MM.1S (cell line): ENCODE results near the gene ALB.

Experiments used
- DNase-seq: peaks from one replicate; pipeline ENCODE4 v3.0.0-alpha.2; 2015
- H2AFZ ChIP-seq: fragments of 300-600 bp; sonication (generic); 2 replicates; pipeline ENCODE4 v1.6.0; 2016; ENCODE audit warnings: antibody characterized with exemption, low read length
- H3F3A ChIP-seq: fragments of 300-600 bp; sonication (generic); 2 replicates; pipeline ENCODE4 v1.6.1; 2016; ENCODE audit warnings: mild to moderate bottlenecking, antibody characterized with exemption, low read length, moderate library complexity, mixed read lengths; ENCODE audit not compliant: insufficient read depth
- H3K27ac ChIP-seq: fragments of 300-600 bp; sonication (generic); 2 replicates; pipeline ENCODE4 v1.5.1; 2016; ENCODE audit warnings: mild to moderate bottlenecking, low read length
- H3K27me3 ChIP-seq: fragments of 300-600 bp; sonication (generic); replicated peaks from 2 replicates; pipeline ENCODE4 v1.6.0; 2016; ENCODE audit warnings: low read length; ENCODE audit not compliant: insufficient read depth
- H3K36me3 ChIP-seq: fragments of 300-600 bp; sonication (generic); replicated peaks from 2 replicates; pipeline ENCODE4 v1.6.1; 2016; ENCODE audit warnings: mild to moderate bottlenecking, low read length, mixed read lengths; ENCODE audit not compliant: insufficient read depth
- H3K4me1 ChIP-seq: fragments of 300-600 bp; sonication (generic); 2 replicates; pipeline ENCODE4 v1.6.1; 2016; ENCODE audit warnings: low read length, mixed read lengths
- H3K4me2 ChIP-seq: fragments of 300-600 bp; sonication (generic); 2 replicates; pipeline ENCODE4 v1.6.0; 2016; ENCODE audit warnings: low read depth, low read length
- H3K4me3 ChIP-seq: fragments of 300-600 bp; sonication (generic); 2 replicates; pipeline ENCODE4 v1.5.1; 2016; ENCODE audit warnings: low read length, mixed read lengths
- H3K79me2 ChIP-seq: fragments of 300-600 bp; sonication (generic); 2 replicates; pipeline ENCODE4 v1.6.1; 2016; ENCODE audit warnings: mixed run types, low read length, mixed read lengths
- H3K9ac ChIP-seq: fragments of 300-600 bp; sonication (generic); 2 replicates; pipeline ENCODE4 v1.6.1; 2016; ENCODE audit warnings: low read length, mixed read lengths
- H3K9me2 ChIP-seq: fragments of 300-600 bp; sonication (generic); replicated peaks from 2 replicates; pipeline ENCODE4 v1.6.1; 2016; ENCODE audit warnings: mild to moderate bottlenecking, low read length, mixed read lengths; ENCODE audit not compliant: insufficient read depth
- H3K9me3 ChIP-seq: fragments of 300-600 bp; sonication (generic); replicated peaks from 2 replicates; pipeline ENCODE4 v1.6.1; 2016; ENCODE audit warnings: mild to moderate bottlenecking, low read length, mixed read lengths; ENCODE audit not compliant: insufficient read depth
- H4K20me1 ChIP-seq: fragments of 300-600 bp; sonication (generic); 2 replicates; pipeline ENCODE4 v1.6.1; 2016; ENCODE audit warnings: mild to moderate bottlenecking, low read length, moderate library complexity, mixed read lengths; ENCODE audit not compliant: insufficient read depth
- CTCF ChIP-seq: fragments of 300-600 bp; sonication (generic); IDR thresholded peaks from 2 replicates; pipeline ENCODE4 v1.5.1; 2016; ENCODE audit warnings: antibody characterized with exemption, low read length, mixed read lengths
- EZH2 ChIP-seq: fragments of 300-600 bp; sonication (generic); optimal IDR thresholded peaks from 2 replicates; pipeline ENCODE3; 2017; ENCODE audit warnings: low read depth, mild to moderate bottlenecking, antibody characterized with exemption, low read length, mixed read lengths
- EZH2phosphoT487 ChIP-seq: fragments of 300-600 bp; sonication (generic); IDR thresholded peaks from 2 replicates; pipeline ENCODE4 v1.6.1; 2018; ENCODE audit warnings: antibody characterized with exemption, low read length

The ALB gene

GRCh38 chr4:73401412-73401811, 2.7 kb upstream of the ALB start:
- Histone ChIP-seq H3K79me2 (no peaks in the 10 kb centered on the region), H4K20me1 (no peaks in the 10 kb centered on the region), H3K4me2 (no peak overlapping the region), H3K9ac (no peak overlapping the region), H3K27me3 (no peaks in the 10 kb centered on the region), H3K9me3 (no peaks in the 10 kb centered on the region), H2AFZ (no peak overlapping the region), H3K4me1 (no peaks in the 10 kb centered on the region), H3F3A (no peaks in the 10 kb centered on the region), H3K9me2 (no peaks in the 10 kb centered on the region), H3K36me3 (no peaks in the 10 kb centered on the region), H3K4me3 (no peak overlapping the region), H3K27ac (no peak overlapping the region)
- TF ChIP-seq EZH2phosphoT487 (no peak), CTCF (no peak), EZH2 (no peak)
- no peak for DNase-seq

GRCh38 chr4:73404457-73404856, 370 bp downstream of the ALB start:
- no peaks in the 10 kb centered on the region for H3K36me3 ChIP-seq

GRCh38 chr4:73405138-73405537, 1.1 kb downstream of the ALB start:
- Histone ChIP-seq H3F3A (no peaks in the 10 kb centered on the region), H3K27me3 (no peaks in the 10 kb centered on the region), H3K4me1 (no peaks in the 10 kb centered on the region), H3K36me3 (no peaks in the 10 kb centered on the region), H3K4me3 (no peak overlapping the region), H3K9me2 (no peaks in the 10 kb centered on the region), H3K9ac (no peak overlapping the region), H3K4me2 (no peak overlapping the region), H3K27ac (no peak overlapping the region), H3K79me2 (no peaks in the 10 kb centered on the region), H2AFZ (no peak overlapping the region), H3K9me3 (no peaks in the 10 kb centered on the region), H4K20me1 (no peaks in the 10 kb centered on the region)
- DNase-seq: no peak
- no peak for TF ChIP-seq EZH2
- no peak for TF ChIP-seq EZH2phosphoT487
- no peak for TF ChIP-seq CTCF

More at GRCh38 chr4:73404457-73404856, 370 bp downstream of the ALB start:
- H2AFZ ChIP-seq: no peak overlapping the region
- H3K9ac ChIP-seq: no peak overlapping the region
- no peaks in the 10 kb centered on the region for H3K9me3 ChIP-seq
- no peak overlapping the region for H3K4me3 ChIP-seq
- no peaks in the 10 kb centered on the region for H3F3A ChIP-seq
- DNase-seq: no peak
- H3K79me2 ChIP-seq: no peaks in the 10 kb centered on the region
- TF ChIP-seq EZH2 (no peak), CTCF (no peak), EZH2phosphoT487 (no peak)
- H4K20me1 ChIP-seq: no peaks in the 10 kb centered on the region
- H3K27ac ChIP-seq: no peak overlapping the region
- H3K4me1 ChIP-seq: no peaks in the 10 kb centered on the region
- no peaks in the 10 kb centered on the region for H3K27me3 ChIP-seq
- H3K9me2 ChIP-seq: no peaks in the 10 kb centered on the region
- H3K4me2 ChIP-seq: no peak overlapping the region

- Histone ChIP-seq H3K4me3 (no peak overlapping the region), H3K27me3 (no peaks in the 10 kb centered on the region), H3K9ac (no peak overlapping the region), H3K79me2 (no peaks in the 10 kb centered on the region), H3K9me3 (no peaks in the 10 kb centered on the region), H3K27ac (no peak overlapping the region), H4K20me1 (no peaks in the 10 kb centered on the region), H3F3A (no peaks in the 10 kb centered on the region), H3K4me2 (no peak overlapping the region), H2AFZ (no peak overlapping the region), H3K9me2 (no peaks in the 10 kb centered on the region), H3K4me1 (no peaks in the 10 kb centered on the region), H3K36me3 (no peaks in the 10 kb centered on the region)
- TF ChIP-seq EZH2phosphoT487 (no peak), EZH2 (no peak), CTCF (no peak)
- no peak for DNase-seq
These were observed 2.4 kb downstream of the ALB start for GRCh38 chr4:73406548-73406875.
